ENCODE data around the gene RNF213.
A peak's percentile ranks its signal among the peaks of the same experiment; 100 is the strongest.
"Not testable (repeated sequence)": the region's sequence is repeated elsewhere in the genome, so short reads cannot be mapped to it uniquely, and the experiment has no call there.

Gene RNF213

DNA sequence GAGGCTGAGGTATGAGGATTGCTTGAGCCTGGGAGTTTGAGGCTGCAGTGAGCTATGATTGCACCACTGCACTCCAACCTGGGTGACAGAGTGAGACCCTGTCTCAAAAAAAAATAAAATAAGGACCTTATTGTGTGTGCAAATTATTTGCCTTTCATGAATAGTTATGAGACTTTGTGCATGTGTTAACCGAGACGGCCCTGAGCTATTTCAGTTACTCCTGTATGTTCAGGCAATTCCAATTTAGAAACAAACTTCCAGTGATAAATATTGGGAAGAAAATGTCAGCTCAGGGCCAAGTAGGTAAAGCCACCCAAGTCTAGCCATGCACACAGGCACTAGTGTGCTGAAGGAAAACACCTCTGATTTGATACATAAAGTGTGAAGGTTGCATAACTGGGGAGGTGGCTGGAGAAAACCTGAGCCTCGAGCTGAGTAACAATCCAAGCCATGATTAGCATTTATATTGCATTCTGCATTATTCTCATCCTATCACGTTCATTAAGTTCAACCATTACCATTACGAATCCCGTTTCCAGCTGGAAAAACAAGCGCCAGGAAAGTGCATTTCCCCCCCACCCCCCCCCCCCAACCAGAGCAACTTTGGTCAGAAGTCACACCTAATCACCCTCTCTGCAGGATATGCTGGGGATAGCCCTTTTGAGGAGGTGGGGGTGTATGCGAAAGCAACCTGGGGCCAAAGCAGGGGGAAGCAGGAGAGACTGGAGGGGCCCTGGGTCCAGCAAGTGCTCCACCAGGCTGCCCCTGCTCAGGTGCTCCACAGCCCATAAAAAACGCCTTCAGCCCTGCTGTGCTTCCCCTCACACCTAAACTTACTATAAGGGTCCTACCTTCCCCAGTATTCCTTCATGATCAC is 135.7 kb downstream of the RNF213 start:
- no peak for DNase-seq

DNA sequence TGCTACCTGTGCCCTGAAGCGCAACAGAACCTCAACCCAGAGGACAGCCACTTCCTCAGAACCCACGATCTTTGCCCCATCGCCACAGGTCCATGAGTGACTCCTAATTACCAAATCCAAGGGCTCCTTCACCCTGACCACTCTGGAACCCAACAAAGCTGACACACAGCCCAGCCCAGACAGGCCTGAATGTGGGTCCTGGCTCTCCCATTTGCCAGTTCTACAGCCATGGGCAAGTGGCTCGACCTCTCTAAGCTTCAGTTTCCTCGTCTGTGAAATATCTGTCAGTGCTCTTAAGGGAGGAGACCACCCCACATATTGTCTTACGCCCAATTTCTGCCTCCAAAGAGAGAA is 136.4 kb downstream of the RNF213 start:
- no peak for DNase-seq

DNA sequence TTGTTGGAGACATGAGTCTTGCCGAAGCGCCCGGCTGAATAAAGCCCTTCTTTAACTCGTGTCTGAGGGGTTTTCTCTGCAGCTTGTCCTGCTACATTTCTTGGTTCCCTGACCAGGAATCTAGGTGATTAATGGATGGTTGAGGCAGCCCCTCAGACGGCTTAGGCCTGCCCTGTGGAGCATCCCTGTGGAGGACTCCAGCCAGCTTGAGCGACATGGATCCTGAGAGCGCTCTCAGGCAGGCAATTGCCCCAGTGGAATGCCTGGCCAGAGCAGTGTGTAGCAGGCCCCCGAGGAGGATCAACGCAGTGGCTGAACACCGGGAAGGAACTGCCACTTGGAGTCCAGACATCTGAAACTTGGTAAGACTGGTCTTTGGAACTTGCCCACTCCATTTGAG is 137.0 kb downstream of the RNF213 start:
- no peak for DNase-seq

DNA sequence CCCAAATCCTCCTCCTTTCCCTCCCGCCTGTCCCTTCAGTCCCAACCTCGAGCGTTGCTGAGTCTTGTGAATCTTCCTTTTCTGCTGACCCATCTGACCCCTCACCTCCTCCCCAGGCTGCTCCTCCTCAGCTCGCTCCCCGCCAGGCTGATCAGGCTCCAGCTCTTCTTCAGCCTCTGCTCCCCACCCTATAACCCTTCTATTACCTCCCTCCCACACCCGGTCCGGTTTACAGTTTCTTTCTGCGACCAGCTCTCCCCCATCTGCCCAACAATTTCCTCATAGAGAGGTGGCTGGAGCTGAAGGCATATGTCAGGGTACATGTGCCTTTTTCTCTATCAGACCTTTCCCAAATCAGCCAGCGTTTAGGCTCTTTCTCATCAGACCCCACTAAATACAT is 140.4 kb downstream of the RNF213 start:
- not testable (repeated sequence) for DNase-seq

DNA sequence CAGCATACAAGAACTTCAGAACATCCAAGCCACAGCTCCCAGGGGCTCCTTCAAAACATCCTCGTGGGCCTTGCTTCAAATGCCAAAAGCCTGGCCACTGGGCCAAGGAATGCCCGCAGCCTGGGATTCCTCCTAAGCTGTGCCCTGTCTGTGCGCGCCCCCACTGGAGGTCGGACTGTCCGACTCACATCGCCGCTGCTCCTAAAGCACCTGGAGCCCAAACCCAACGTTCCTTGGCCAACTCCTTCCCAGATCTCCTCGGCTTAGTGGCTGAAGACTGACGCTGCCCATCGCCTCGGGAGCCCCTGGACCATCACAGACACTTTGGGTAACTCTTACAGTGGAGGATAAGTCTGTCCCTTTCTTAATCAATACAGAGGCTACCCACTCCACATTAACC is 141.4 kb downstream of the RNF213 start:
- not testable (repeated sequence) for DNase-seq

DNA sequence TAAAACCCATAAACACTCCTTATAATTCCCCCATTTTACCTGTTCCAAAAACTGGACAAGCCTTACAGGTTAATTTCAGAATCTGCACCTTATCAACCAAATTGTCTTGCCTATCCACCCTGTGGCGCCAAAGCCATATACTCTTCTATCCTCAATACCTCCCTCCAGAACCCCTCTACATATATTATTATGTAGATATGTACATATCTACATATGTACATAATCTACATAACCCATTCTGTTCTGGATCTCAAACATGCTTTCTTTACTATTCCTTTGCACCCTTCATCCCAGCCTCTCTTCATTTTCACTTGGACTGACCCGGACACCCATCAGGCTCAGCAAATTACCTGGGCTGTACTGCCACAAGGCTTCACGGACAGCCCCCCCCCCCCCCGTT is 142.3 kb downstream of the RNF213 start:
- DNase-seq = no peak

DNA sequence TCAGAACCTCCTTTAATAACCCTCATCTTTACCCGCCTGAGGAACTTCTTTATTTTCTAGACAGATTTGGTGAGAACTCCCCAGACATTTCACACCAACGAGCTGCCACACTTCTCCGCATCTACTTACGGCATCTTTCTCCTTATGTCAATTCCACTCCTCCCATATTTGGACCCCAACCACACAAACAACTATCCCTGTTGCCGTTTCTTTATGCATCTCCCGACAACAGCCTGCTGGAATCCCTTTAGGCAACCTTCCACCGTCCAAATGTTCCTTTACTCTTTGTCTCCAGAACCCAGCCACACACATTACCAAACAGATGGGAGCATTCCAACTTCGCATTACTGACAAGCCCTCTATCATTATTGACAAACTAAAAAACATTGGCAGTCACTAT is 145.5 kb downstream of the RNF213 start:
- no peak for DNase-seq

DNA sequence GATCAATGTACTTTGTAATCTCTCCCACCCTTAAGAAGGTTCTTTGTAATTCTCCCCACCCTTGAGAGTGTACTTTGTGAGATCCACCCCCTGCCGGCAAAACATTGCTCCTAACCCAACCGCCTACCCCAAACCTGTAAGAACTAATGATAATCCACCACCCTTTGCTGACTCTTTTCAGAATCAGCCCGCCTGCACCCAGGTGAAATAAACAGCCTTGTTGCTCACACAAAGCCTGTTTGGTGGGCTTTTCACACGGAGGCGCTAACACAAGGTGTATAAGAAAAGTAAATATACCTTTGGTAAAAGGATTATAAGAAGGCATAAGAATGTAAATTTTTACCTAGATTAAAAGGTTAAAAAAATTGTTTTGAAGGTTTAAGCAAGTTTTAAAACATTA is 147.3 kb downstream of the RNF213 start:
- not testable (repeated sequence) for DNase-seq

DNA sequence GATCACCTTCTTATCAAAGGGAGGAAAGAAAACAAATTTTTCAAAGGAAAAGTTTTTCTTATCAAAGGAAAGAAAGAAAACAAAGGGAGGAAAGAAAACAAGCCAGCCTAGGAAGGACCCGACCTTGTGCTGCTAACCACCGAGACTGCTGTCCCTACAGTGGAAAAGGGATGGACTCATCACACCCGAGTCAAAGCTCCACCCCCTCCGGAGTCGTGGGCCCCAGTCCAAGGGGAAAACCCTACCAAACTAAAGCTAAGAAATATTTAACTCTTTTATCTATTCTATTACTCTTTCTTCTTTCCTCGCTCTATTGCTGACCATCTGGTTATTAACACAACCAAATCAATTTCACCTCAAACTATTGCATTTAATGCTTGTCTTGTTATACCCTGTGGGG is 148.2 kb downstream of the RNF213 start:
- no peak for DNase-seq

DNA sequence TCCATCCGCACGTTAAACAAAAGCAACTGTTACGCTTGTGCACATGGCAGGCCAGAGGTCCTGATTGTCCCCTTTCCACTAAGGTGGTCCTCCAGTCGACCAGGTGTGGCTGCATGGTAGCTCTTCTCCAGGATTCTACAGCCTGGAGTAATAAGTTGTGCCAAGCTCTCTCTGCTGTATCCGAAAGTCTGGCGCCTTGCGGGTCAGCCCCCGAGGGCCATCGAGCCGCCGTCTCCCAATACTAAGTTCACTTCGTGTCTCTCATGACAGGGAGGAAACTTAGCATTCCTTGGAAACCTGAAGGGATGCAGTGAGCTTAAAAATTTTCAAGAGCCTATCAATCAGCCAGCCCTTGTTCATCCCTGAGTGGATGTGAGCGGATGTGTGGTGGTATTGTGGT is 149.0 kb downstream of the RNF213 start:
- no peak for DNase-seq

DNA sequence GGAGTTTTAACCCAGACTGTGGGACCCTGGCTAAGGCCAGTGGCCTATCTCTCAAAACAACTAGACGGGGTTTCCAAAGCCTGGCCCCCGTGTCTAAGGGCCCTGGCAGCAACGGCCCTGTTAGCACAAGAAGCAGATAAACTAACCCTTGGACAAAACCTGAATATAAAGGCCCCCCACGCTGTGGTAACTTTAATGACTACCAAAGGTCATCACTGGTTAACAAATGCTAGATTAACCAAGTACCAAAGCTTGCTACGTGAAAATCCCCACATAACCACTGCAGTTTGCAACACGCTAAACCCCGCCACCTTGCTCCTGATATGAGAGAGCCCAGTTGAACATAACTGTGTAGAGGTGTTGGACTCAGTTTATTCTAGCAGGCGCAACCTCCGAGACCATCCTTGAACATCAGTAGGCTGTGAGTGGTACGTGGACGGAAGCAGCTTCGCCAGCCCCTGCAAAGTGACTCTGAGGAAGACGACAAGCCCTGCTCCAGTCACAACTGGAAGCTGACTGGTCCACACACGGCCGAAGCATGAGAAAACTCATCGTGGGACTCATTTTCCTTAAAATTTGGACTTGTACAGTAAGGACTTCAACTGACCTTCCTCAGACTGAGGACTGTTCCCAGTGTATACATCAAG is 149.9 kb downstream of the RNF213 start:
- DNase-seq = not testable (repeated sequence)

DNA sequence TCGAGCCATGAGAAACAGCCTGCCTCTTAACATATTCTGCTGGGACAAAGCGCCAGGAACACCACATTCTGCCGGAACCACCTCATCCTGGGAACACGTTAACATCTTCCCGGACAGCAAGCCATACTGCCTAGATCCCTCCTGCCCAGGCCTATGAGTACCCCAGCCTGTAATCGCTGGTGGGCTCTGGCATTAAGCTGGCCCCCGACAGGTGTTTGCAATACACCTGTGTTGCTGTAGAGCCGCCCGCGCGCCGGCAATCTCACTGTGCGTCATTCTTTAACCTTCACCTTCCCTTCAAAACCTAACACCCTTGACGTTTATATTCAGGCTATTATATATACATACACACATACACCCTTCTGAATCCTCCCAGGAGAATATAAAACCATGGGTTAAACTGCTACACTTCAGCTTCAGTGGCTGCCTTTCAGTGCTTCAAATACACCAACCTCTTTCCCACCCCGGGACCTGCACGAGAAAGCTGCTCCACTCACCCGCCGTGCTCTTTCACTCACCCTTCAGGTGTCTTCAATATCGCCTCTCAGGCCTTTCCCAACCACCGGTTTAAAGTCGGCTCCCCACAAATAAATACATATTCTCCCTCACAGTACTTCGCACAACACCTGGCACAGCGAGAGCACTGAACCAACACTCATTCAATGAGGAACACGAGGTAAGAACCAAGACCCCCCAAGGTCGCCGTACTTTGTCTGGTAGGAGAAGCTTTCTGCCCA is 153.3 kb downstream of the RNF213 start:
- no peak for DNase-seq

DNA sequence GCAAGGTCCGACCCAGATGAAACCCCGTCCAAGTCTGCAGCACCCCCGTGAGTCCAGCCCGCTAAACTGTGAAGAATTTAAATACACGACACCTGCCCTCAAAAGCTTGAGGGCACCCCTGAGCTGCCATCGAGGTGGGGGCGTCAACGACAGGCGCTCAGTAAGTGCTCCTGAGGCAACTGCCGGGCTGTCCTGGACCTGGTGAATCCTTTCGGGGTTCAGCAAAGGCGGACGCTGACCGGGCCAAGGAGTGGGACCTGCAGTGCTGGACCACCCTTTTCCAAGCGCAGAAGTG is 153.8 kb downstream of the RNF213 start:
- no peak for DNase-seq

DNA sequence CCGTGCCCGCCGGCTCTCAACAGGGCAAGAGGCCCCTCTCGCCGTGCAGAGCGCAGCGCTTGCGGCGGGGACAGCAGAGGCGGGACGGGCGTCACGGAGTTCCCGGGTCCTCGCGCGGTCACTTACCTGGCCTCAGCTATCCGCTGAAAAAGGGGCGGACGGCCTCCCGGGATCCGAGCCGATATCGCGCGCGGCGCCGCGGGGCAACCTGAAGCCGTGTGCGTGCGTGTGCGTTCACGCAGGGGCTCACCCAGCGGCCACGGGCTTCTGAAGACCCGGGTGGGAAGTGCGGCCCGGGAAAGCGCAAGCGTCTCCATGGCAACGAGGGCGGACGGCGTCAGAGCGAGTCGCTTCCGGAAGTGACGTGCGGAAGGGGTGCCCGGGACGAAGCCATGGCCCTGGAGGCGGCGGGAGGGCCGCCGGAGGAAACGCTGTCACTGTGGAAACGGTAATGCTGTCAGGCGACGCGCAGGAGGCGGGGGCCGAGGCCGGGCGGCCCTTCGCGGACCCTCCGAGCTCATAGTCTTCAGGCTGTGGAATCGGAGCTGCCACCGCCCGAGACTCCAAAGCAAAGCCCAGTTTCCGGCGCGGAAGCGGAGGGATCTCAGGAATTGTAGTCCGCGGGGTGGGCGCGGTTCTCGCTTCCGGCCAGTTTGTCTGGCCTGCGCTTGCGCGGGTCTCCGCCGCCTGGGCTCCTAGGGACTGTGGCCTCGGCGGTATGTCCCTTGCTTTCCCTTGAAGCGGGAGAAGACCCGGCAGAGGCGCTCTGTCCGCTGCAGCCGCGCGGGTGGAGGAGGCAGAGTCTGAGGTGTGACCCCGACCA is 154.4 kb downstream of the RNF213 start, which contains the start of gene ENDOV:
ENDOV (plus strand) TSS at position 365 of the 823 bp plus-strand sequence; CDS start at position 393, 28 bp downstream.
- peak; percentile 93 for DNase-seq

DNA sequence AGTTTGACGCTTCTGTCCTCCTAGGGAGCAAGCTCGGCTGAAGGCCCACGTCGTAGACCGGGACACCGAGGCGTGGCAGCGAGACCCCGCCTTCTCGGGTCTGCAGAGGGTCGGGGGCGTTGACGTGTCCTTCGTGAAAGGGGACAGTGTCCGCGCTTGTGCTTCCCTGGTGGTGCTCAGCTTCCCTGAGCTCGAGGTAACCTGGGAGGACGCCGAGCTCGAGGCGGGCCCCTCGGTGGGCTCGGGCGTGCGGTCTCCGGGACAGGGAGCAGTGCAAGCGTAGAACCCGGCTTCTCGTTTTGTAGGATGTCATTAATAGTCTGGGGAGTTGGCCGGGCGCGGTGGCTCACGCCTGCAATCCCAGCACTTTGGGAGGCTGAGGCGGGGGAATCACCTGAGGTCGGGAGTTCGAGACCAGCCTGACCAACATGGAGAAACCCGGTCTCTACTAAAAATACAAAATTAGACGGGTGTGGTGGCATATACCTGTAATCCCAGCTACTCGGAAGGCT is 155.0 kb downstream of the RNF213 start:
- DNase-seq = no peak

DNA sequence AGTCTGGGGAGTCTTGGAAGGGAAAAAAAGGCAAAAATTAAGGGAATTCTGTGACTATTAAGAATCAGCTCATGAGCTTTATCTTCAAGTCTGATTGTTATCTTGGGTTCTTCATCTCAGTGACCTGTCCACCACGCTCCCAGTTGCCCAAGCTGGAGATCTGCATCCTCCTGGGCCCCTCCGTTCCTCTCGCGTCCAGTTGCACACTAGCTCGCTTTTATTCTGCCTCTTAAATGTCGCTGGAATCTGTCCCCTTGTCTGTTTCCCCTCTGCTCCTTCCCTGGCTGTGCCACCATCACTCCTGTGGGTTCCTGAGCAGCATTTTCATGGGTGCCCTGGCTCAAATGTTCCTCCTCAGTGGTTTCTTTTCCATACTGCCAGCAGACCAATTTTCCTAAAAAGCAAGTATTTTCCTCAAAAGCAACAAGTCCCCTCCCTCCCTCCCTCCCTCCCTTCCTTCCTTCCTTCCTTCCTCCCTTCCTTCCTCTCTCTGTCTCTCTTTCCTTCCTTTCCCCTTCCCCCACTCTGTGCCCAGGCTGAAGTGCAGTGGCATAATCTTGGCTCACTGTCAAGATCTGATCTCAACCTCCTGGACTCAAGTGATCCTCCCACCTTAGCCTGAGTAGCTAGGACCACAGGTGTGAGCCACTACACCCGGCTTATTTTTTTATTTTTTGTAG is 155.7 kb downstream of the RNF213 start:
- no peak for DNase-seq

DNA sequence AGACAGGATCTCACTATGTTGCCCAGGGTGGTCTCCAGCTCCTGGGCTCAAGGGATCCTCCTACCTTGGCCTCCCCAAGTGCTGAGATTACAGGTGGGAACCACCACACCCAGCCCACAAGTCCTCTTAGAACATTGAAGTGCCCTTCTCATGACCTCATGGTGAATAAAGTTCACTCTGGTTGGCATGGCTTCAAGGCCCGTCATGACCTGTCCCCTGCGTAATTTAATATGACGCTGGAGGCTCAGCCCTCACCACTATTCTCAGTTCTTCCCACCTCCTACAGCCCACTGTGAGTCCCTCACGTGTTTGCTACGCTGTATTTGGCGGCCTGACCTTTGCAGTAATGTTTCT is 156.3 kb downstream of the RNF213 start:
- DNase-seq = no peak

DNA sequence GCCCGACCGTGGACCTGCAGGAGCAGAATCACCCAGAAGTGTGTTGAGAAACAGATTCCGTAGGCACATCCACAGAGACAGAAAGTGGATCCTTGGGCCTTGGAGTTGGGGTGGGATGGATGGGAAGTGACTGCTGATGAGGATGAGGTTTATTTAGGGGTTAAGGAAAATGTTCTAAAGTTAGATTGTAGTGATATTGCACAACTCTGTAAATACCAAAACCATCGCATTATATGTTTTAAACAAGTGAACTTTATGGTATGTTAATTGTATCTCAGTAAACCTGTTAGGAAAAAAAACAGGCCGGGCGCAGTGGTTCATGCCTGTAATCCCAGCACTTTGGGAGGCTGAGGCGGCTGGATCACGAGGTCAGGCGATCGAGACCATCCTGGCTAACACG is 157.9 kb downstream of the RNF213 start:
- DNase-seq = no peak

DNA sequence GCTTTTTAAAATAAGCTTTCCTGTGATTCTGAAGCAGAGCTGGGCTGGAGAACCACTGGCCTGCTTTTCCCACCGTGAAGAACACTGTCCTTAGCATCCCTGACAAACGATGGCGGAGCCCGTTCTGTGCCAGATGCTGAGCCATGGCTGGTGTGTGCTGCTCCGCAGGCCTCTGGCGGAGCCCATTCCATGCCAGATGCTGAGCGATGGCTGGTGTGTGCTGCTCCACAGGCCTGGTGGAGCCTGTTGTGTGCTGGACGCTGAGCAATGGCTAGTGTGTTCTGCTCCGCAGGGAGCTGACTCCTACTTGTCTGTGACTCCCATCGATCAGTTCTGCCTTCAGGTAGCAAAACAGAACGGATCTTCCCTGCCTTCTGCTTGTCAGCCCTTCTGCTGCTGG is 158.6 kb downstream of the RNF213 start:
- DNase-seq = no peak

DNA sequence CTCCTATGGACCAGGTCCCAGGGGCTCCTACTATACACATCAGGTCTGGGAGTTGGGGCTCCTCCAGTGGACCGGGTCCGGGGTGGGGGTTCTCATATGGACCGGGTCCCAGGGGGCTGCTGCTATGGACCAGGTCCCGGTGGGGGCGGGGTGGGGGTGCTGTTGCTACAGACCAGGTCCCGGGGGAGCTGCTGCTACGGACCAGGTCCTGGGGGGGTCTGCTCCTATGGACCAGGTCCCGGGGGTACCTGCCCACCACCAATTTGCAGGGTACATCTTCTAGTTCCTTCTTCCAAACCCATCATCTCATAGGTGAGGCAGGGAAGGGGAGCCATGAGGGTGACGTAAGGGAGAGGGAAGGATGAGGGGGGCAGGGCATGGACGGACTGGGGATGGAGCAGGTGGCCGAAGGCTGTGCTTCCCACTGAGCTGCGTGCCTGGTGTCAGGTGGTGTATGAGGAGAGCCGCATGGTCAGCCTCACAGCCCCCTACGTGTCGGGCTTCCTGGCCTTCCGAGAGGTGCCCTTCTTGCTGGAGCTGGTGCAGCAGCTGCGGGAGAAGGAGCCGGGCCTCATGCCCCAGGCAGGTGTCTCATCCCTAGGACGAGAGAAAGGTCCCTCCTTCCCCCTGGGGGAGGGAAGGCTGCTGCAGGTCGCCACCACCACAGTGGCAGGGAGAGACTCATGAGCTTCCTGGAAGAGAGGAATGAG is 160.9 kb downstream of the RNF213 start:
- no peak for DNase-seq

DNA sequence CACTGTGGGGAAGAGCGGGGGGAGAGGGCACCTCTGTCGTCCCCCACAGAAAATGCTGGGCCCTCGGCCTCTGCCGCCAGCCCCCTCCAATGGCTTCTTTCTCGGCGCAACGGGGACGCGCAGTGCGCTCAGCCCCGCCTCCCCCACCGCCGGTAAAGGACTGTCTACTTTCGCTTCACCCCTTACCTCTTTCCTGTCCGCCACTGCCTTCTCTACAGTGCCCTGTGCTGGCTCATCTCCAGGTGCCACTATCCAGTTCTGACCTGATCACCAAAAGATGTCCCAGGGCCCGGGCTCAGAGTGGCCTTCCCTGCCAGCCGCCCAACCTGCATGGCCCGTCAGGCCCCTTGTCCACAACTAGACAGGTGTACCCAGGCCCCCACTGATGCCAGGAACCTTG is 161.6 kb downstream of the RNF213 start:
- DNase-seq = no peak

DNA sequence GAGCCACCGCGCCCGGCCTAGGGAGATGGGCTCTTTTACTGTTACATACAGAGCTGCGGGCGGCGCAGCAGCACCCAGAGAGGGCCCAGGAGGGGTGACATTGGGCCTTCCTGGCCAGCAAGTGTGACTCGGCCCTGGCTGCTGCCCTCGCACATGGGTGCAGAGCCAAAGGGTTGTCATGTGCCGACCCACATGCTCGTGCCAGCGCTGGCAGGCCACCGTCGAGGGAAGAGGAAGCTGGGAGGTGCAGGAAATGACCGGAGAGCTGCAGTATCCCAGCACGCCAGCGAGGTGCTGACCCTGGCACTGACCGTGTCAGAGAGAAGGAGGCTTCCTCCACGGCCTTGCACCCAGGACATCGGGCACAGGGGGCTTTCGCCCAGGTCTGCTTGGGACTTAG is 162.3 kb downstream of the RNF213 start:
- DNase-seq = no peak
